AG04450 (cell line): ENCODE results near the gene ZNF385C. TPM values are rescaled to one million over a fixed set of nuclear protein-coding genes. Genes with fewer than 3 reads are reported as not detected.

Experiments used
- CTCF ChIA-PET: fragments of 300-600, 350-600 bp; formaldehyde crosslinking; extraction: SDS; loops from one replicate; lab custom pipeline; 2022; ENCODE audit warnings: antibody characterized with exemption, inconsistent platforms; lab: Charles Lee
- POLR2A ChIA-PET: fragments of 350-600 bp; formaldehyde crosslinking; extraction: SDS; loops from one replicate; lab custom pipeline; 2021; ENCODE audit warnings: antibody characterized with exemption, inconsistent platforms; lab: Yijun Ruan, JAX
- DNase-seq: peaks from one replicate; pipeline ENCODE4 v3.0.0-alpha.2; 2011; ENCODE audit warnings: low read depth, low spot score
- H3K27ac ChIP-seq: one replicate; pipeline ENCODE4 v1.5.1; 2012; ENCODE audit warnings: low read depth, low read length, control low read depth
- H3K27me3 ChIP-seq: one replicate; pipeline ENCODE4 v1.6.0; 2012; ENCODE audit warnings: low read length; ENCODE audit not compliant: control insufficient read depth, insufficient read depth
- H3K4me3 ChIP-seq: 2 replicates; pipeline ENCODE4 v1.5.1; 2011; ENCODE audit warnings: mild to moderate bottlenecking, low read depth, low read length, control low read depth
- H3K9me3 ChIP-seq: 2 replicates; pipeline ENCODE4 v1.5.1; 2012; ENCODE audit warnings: low read length; ENCODE audit not compliant: control insufficient read depth, insufficient read depth
- CTCF ChIP-seq: IDR thresholded peaks from 2 replicates; pipeline ENCODE4 v1.5.1; 2011; ENCODE audit warnings: low read depth, low read length, control low read depth, inconsistent platforms
- polyA plus RNA-seq: library from polyadenylated mRNA; depleted of rRNA; stranded (reverse); fragments of >200 nt; gene quantifications from 2 replicates; pipeline ENCODE4 v1.2.3, GENCODE V29; 2011

ZNF385C gene
- polyA plus RNA-seq, 1 experiment: not detected

- Histone ChIP-seq H3K4me3 (no peak overlapping the region), H3K27me3 (peaks cover 18% of the 10 kb centered on the region), H3K9me3 (no peaks in the 10 kb centered on the region), H3K27ac (no peak overlapping the region)
- ChIA-PET CTCF (interaction anchor here (0.8 to 1.4 kb wide), 2 partner anchors 9 to 14 kb away, joined by 3 to 5 read pairs; no protein-coding TSS in a partner anchor), POLR2A (no interaction called here)
- DNase-seq: no peak
- TF ChIP-seq CTCF: no peak
Measured at GRCh38 chr17:42087042-42087701, 11.1 kb downstream of the ZNF385C start.

GRCh38 chr17:42081516-42082129 is 16.6 kb downstream of the ZNF385C start:
- Histone ChIP-seq H3K4me3 (no peak overlapping the region), H3K27me3 (peaks cover 32% of the 10 kb centered on the region), H3K9me3 (no peaks in the 10 kb centered on the region), H3K27ac (no peak overlapping the region)
- no peak for TF ChIP-seq CTCF
- CTCF ChIA-PET: no interaction called here
- no peak for DNase-seq
- POLR2A ChIA-PET: no interaction called here

GRCh38 chr17:42079541-42079940 is 18.7 kb downstream of the ZNF385C start:
- no peak for TF ChIP-seq CTCF
- no peak overlapping the region for H3K27ac ChIP-seq
- H3K27me3 ChIP-seq: peaks cover 35% of the 10 kb centered on the region
- ChIA-PET CTCF (interaction anchor here (0.9 to 1.5 kb wide), 2 partner anchors 14 to 54 kb away, joined by 3 read pairs; no protein-coding TSS in a partner anchor), POLR2A (no interaction called here)
- no peaks in the 10 kb centered on the region for H3K9me3 ChIP-seq
- H3K4me3 ChIP-seq: no peak overlapping the region
- DNase-seq: no peak

GRCh38 chr17:42078396-42079043 is 19.8 kb downstream of the ZNF385C start:
- CTCF ChIA-PET: no interaction called here

More at GRCh38 chr17:42078396-42079043, 19.8 kb downstream of the ZNF385C start:
- no peak for DNase-seq
- no peak for TF ChIP-seq CTCF
- POLR2A ChIA-PET: no interaction called here
- H3K9me3 ChIP-seq: no peaks in the 10 kb centered on the region
- no peak overlapping the region for H3K4me3 ChIP-seq
- H3K27me3 ChIP-seq: peaks cover 39% of the 10 kb centered on the region
- no peak overlapping the region for H3K27ac ChIP-seq
